Esophagus muscularis mucosa (tissue), 3 donors: ENCODE measurements around the gene ARPC1B.

Source experiments
- CTCF ChIP-seq, 3 experiments: fragments of 200-600 bp in 2 of 3; fragments of 450-650 bp in 1 of 3; sonication (generic) in 2 of 3; IDR thresholded peaks; one replicate each; pipeline ENCODE4 v1.5.1; 2017 to 2019; ENCODE audit warnings: antibody characterized with exemption in 3 of 3, mild to moderate bottlenecking in 2 of 3, moderate library complexity in 1 of 3
- POLR2A ChIP-seq: fragments of 450-650 bp; IDR thresholded peaks from one replicate; pipeline ENCODE4 v1.6.1; 2017; ENCODE audit warnings: antibody characterized with exemption, moderate library complexity, mild to moderate bottlenecking, low read depth
- POLR2AphosphoS5 ChIP-seq, 2 donors: sonication (generic); formaldehyde crosslinking; IDR thresholded peaks; one replicate each; pipeline ENCODE4 v1.6.1; 2017; ENCODE audit warnings: antibody characterized with exemption in 2 of 2

GRCh38 chr7:99352247-99352646 lies 22.3 kb upstream of the ARPC1B start:
- TF ChIP-seq CTCF (IDR thresholded peaks at IDR 0.05) (no peak), POLR2AphosphoS5 (IDR thresholded peaks at IDR 0.05) (no peak), POLR2A (no peak)
